A549 (cell line): Measurements from ENCODE around the gene OR6Q1. TPM values are rescaled to one million over a fixed set of nuclear protein-coding genes. Genes with fewer than 3 reads are reported as not detected.

Experiments used
- ATAC-seq, 2 experiments: fragments of 200-7000 bp in 1 of 2; fragments of >200 bp in 1 of 2; cut with Nextera tagmentation in 1 of 2; cut with Tn5 transposase in 1 of 2; 3 replicates each; pipeline versions ENCODE4 v1.8.0 to v1.9.1; 2018 to 2020; ENCODE audit warnings: mild to moderate bottlenecking in 1 of 2, moderate library complexity in 1 of 2
- CTCF ChIA-PET: fragments of 300-600 bp; sonication (Branson Sonifier 250); formaldehyde crosslinking; extraction: SDS; loops from one replicate; lab custom pipeline; 2021; ENCODE audit warnings: antibody characterized with exemption, inconsistent platforms; lab: Yijun Ruan, JAX
- POLR2A ChIA-PET: fragments of 350-600 bp; formaldehyde crosslinking; extraction: SDS; loops from one replicate; lab custom pipeline; 2021; ENCODE audit warnings: antibody characterized with exemption, inconsistent platforms; lab: Yijun Ruan, JAX
- DNase-seq, 2 experiments: peaks; one replicate each; pipeline versions ENCODE4 v3.0.0 to v3.0.0-alpha.2; 2011 to 2016; ENCODE audit warnings: low read depth in 1 of 2, low spot score in 1 of 2
- FAIRE-seq: peaks from 2 replicates; lab custom pipeline; 2011; peaks lifted over from hg19 to GRCh38; lab: Jason Lieb, UNC
- H3K27ac ChIP-seq, 2 experiments: fragments of >200 bp; sonication (Bioruptor Twin); formaldehyde crosslinking; 3 replicates each; pipeline ENCODE4 v1.5.1; 2016 to 2017
- H3K4me1 ChIP-seq: fragments of >200 bp; sonication (Bioruptor Twin); formaldehyde crosslinking; 3 replicates; pipeline ENCODE4 v1.6.1; 2016
- H3K4me2 ChIP-seq: fragments of >200 bp; sonication (Bioruptor Twin); formaldehyde crosslinking; 3 replicates; pipeline ENCODE4 v1.6.1; 2016
- H3K4me3 ChIP-seq: fragments of >200 bp; sonication (Bioruptor Twin); formaldehyde crosslinking; 3 replicates; pipeline ENCODE4 v1.5.1; 2016
- H3K9me3 ChIP-seq: fragments of >200 bp; sonication (Bioruptor Twin); formaldehyde crosslinking; 3 replicates; pipeline ENCODE4 v1.6.1; 2016
- CEBPB ChIP-seq, 2 experiments: fragments of >200 bp in 1 of 2; sonication (Bioruptor Twin) in 1 of 2; formaldehyde crosslinking in 1 of 2; IDR thresholded peaks; 2 replicates each; pipeline ENCODE4 v1.6.1; 2012 to 2016
- CHD2 ChIP-seq: fragments of 150-350 bp; IDR thresholded peaks from 2 replicates; pipeline ENCODE4 v1.6.1; 2014; ENCODE audit warnings: low read length; ENCODE audit not compliant: partially characterized antibody
- EHF ChIP-seq: fragments of 250-450 bp; sonication (Bioruptor Pico); IDR thresholded peaks from 2 replicates; pipeline ENCODE4 v1.5.0; 2020; ENCODE audit warnings: mild to moderate bottlenecking
- EP300 ChIP-seq, 2 experiments: fragments of >200 bp; sonication (Bioruptor Twin); formaldehyde crosslinking; IDR thresholded peaks; 2 replicates in 1 of 2; 3 replicates in 1 of 2; pipeline ENCODE4 v1.6.1; 2016 to 2017
- GATA3 ChIP-seq: IDR thresholded peaks from 2 replicates; pipeline ENCODE4 v1.6.1; 2012; ENCODE audit warnings: borderline replicate concordance
- HDAC2 ChIP-seq: fragments of 200-600 bp; sonication (generic); IDR thresholded peaks from 2 replicates; pipeline ENCODE4 v1.6.1; 2016
- HOXB13 ChIP-seq: fragments of 250-450 bp; sonication (Bioruptor Pico); IDR thresholded peaks from 2 replicates; pipeline ENCODE4 v1.5.0; 2020; ENCODE audit warnings: low read depth, mild to moderate bottlenecking, moderate library complexity
- KDM1A ChIP-seq: fragments of 200-600 bp; sonication (generic); IDR thresholded peaks from 2 replicates; pipeline ENCODE4 v1.6.1; 2016; ENCODE audit warnings: low read depth, mild to moderate bottlenecking
- KDM5A ChIP-seq: fragments of 200-600 bp; sonication (generic); IDR thresholded peaks from 2 replicates; pipeline ENCODE4 v1.6.1; 2016; ENCODE audit warnings: antibody characterized with exemption, mild to moderate bottlenecking
- MAFK ChIP-seq: fragments of 450-650 bp; IDR thresholded peaks from 2 replicates; pipeline ENCODE4 v1.6.1; 2014; ENCODE audit not compliant: partially characterized antibody
- MAZ ChIP-seq: fragments of 150-350 bp; IDR thresholded peaks from 2 replicates; pipeline ENCODE4 v1.6.1; 2014; ENCODE audit warnings: antibody characterized with exemption, low read depth, low read length, borderline replicate concordance
- MYC ChIP-seq: IDR thresholded peaks from 2 replicates; pipeline ENCODE4 v1.6.1; 2012; ENCODE audit warnings: mild to moderate bottlenecking, inconsistent platforms, low read length, improper control_type of control experiment, borderline replicate concordance
- NR3C1 ChIP-seq: fragments of >200 bp; sonication (Bioruptor Twin); formaldehyde crosslinking; IDR thresholded peaks from 3 replicates; pipeline ENCODE4 v1.6.1; 2017
- POLR2A ChIP-seq: IDR thresholded peaks from 2 replicates; pipeline ENCODE4 v1.6.1; 2012; ENCODE audit warnings: mild to moderate bottlenecking, low read length
- RAD21 ChIP-seq, 2 experiments: fragments of >200 bp in 1 of 2; sonication (Bioruptor Twin) in 1 of 2; formaldehyde crosslinking in 1 of 2; IDR thresholded peaks in 1 of 2; conservative IDR thresholded peaks in 1 of 2; 2 replicates in 1 of 2; 3 replicates in 1 of 2; pipeline ENCODE4 v1.6.1; 2012 to 2018; ENCODE audit warnings: inconsistent platforms in 1 of 2
- RARB ChIP-seq: fragments of 250-450 bp; sonication (Bioruptor Pico); IDR thresholded peaks from 2 replicates; pipeline ENCODE4 v1.8.0; 2021; ENCODE audit warnings: mild to moderate bottlenecking, moderate library complexity
- RCOR1 ChIP-seq: fragments of 150-350 bp; IDR thresholded peaks from 2 replicates; pipeline ENCODE4 v1.6.1; 2014; ENCODE audit warnings: antibody characterized with exemption, low read length, low read depth
- RFX5 ChIP-seq: fragments of 450-650 bp; IDR thresholded peaks from 2 replicates; pipeline ENCODE4 v1.7.1; 2014; ENCODE audit warnings: antibody characterized with exemption, mild to moderate bottlenecking, moderate library complexity
- SREBF2 ChIP-seq: fragments of 450-650 bp; IDR thresholded peaks from 2 replicates; pipeline ENCODE4 v1.6.1; 2014; ENCODE audit warnings: mild to moderate bottlenecking, moderate library complexity
- TP53 ChIP-seq: fragments of 250-450 bp; sonication (Bioruptor Pico); IDR thresholded peaks from 2 replicates; pipeline ENCODE4 v1.5.0; 2021; ENCODE audit warnings: mild to moderate bottlenecking, moderate library complexity
- USF2 ChIP-seq: fragments of 450-650 bp; IDR thresholded peaks from 2 replicates; pipeline ENCODE4 v1.6.1; 2014; ENCODE audit warnings: antibody characterized with exemption
- ZNF302 ChIP-seq: fragments of 250-450 bp; sonication (Bioruptor Pico); IDR thresholded peaks from 2 replicates; pipeline ENCODE4 v1.9.0; 2021; ENCODE audit warnings: inconsistent platforms, mild to moderate bottlenecking, moderate library complexity
- ZSCAN20 ChIP-seq: fragments of 250-450 bp; sonication (Bioruptor Pico); IDR thresholded peaks from 2 replicates; pipeline ENCODE4 v1.8.0; 2022; ENCODE audit warnings: mild to moderate bottlenecking, moderate library complexity
- WGBS: methylation state at CpG from one replicate; pipeline ENCODE4 v1.1.6; 2017; ENCODE audit errors: missing lambda C conversion rate; 5-methylcytosine and 5-hydroxymethylcytosine counted together
- polyA plus RNA-seq, 4 experiments: library from polyadenylated mRNA; depleted of rRNA in 3 of 4; stranded (reverse); fragments of >200 nt; fragmentation: RNase III in 1 of 4; extraction: RNeasy Plus Mini Kit Qiagen cat#74134 plus additional on column Dnase treatment in 1 of 4; gene quantifications; 2 replicates in 3 of 4; 3 replicates in 1 of 4; pipeline ENCODE4 v1.2.3, GENCODE V29; 2011 to 2017
- TF ChIP-seq, protein P1 (sequence below): fragments of >200 bp; sonication (Bioruptor Twin); formaldehyde crosslinking; IDR thresholded peaks from 3 replicates; pipeline ENCODE4 v1.5.1; 2016
- TF ChIP-seq, protein P2 (sequence below): fragments of 250-450 bp; sonication (Bioruptor Pico); IDR thresholded peaks from 2 replicates; pipeline ENCODE4 v1.5.0; 2020; ENCODE audit warnings: low read depth, mild to moderate bottlenecking, moderate library complexity

Gene OR6Q1
- polyA plus RNA-seq, 2 of the 4 experiments (the other 2 are of a cell fraction), result not detected

DNA sequence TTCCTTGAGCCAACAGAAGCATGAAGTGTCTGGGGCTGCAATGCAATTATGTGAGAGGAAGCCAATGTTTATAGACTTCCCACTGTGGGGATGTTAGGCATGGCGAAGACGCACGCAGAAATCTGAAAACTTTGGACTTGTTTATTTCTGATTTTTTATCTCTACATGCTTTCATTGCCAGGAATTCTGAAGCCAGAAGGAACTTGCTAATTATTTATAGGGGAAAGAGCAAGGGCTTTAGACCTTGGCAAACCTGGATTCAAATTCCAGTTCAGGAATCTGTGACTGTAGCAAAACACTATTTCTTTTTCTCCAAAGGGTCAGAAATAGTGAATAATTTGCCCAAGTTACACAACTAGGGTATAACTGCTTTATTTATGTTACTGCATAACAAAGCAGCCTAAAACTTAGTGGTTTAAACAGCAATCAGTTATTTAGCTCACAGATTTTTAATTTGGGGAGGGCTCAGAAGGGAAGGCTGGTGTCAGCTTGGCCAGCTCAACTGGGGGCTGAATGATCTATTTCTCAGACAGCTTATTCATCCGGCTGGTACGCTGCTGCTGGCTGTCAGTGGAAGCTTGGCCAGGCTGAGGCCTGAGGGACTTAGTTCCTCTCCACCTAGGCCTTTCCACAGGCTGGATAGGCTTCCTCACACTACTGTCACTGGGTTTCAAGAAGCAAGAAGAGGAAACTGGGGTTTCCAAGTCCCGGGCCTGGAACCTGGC lies 1.9 kb upstream of the OR6Q1 start:
- H3K4me2 ChIP-seq, result no peak overlapping the region
- no peak for DNase-seq
- 45% methylated on average over 6 of the region's 6 CpGs for WGBS
- ATAC-seq, result no peak
- TF ChIP-seq EHF (CRISPR knock-in tag) (no peak), USF2 (no peak), EP300 (IDR thresholded peaks at IDR 0.05) (no peak), ZSCAN20 (CRISPR knock-in tag) (no peak), ZNF302 (no peak), RCOR1 (no peak)
- TF ChIP-seq, protein P1, sequence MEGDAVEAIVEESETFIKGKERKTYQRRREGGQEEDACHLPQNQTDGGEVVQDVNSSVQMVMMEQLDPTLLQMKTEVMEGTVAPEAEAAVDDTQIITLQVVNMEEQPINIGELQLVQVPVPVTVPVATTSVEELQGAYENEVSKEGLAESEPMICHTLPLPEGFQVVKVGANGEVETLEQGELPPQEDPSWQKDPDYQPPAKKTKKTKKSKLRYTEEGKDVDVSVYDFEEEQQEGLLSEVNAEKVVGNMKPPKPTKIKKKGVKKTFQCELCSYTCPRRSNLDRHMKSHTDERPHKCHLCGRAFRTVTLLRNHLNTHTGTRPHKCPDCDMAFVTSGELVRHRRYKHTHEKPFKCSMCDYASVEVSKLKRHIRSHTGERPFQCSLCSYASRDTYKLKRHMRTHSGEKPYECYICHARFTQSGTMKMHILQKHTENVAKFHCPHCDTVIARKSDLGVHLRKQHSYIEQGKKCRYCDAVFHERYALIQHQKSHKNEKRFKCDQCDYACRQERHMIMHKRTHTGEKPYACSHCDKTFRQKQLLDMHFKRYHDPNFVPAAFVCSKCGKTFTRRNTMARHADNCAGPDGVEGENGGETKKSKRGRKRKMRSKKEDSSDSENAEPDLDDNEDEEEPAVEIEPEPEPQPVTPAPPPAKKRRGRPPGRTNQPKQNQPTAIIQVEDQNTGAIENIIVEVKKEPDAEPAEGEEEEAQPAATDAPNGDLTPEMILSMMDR, result no peak
- H3K4me1 ChIP-seq, result no peaks in the 10 kb centered on the region
- H3K4me3 ChIP-seq, result no peak overlapping the region
- H3K27ac ChIP-seq, result no peak overlapping the region
- FAIRE-seq, result no peak
- POLR2A ChIA-PET, result no interaction called here
- CTCF ChIA-PET, result interaction anchor here (0.9 kb wide), 1 partner anchor 15 kb away, joined by 3 read pairs; no protein-coding TSS in a partner anchor
- no peaks in the 10 kb centered on the region for H3K9me3 ChIP-seq

GRCh38 chr11:58034471-58034870 lies 3.7 kb downstream of the OR6Q1 start:
- no peak for FAIRE-seq

GRCh38 chr11:58039589-58039988 lies 8.8 kb downstream of the OR6Q1 start:
- DNase-seq (no peak), FAIRE-seq (no peak), ATAC-seq (no peak)
- POLR2A ChIA-PET, result no interaction called here
- Histone ChIP-seq H3K9me3 (no peaks in the 10 kb centered on the region; the same call in 2 of the 3 replicates), H3K27ac (no peak overlapping the region), H3K4me3 (no peak overlapping the region), H3K4me1 (no peaks in the 10 kb centered on the region), H3K4me2 (no peak overlapping the region)
- CTCF ChIA-PET, result no interaction called here
- TF ChIP-seq CHD2 (no peak), RFX5 (no peak), MAZ (no peak), HDAC2 (no peak), MYC (no peak), HOXB13 (CRISPR knock-in tag) (no peak), USF2 (no peak), ZNF302 (no peak), KDM5A (no peak)
- TF ChIP-seq, protein P1, result no peak

More at GRCh38 chr11:58034471-58034870, 3.7 kb downstream of the OR6Q1 start:
- no peak for DNase-seq
- ATAC-seq, result no peak
- H3K4me1 ChIP-seq, result no peaks in the 10 kb centered on the region
- WGBS, result 40% methylated on average over 2 of the region's 2 CpGs
- no peak overlapping the region for H3K4me3 ChIP-seq
- TF ChIP-seq RAD21 (conservative IDR thresholded peaks at IDR 0.05 in 1 of 2, IDR thresholded peaks at IDR 0.05 in 1 of 2), result no peak
- no peak for TF ChIP-seq RCOR1
- no peak for TF ChIP-seq KDM1A
- TF ChIP-seq, protein P2, sequence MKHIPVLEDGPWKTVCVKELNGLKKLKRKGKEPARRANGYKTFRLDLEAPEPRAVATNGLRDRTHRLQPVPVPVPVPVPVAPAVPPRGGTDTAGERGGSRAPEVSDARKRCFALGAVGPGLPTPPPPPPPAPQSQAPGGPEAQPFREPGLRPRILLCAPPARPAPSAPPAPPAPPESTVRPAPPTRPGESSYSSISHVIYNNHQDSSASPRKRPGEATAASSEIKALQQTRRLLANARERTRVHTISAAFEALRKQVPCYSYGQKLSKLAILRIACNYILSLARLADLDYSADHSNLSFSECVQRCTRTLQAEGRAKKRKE (CRISPR knock-in tag), result no peak
- TF ChIP-seq NR3C1, result no peak
- no peak for TF ChIP-seq ZNF302
- TF ChIP-seq TP53, result no peak
- TF ChIP-seq GATA3, result no peak
- TF ChIP-seq MAFK, result no peak
- no peak for TF ChIP-seq HDAC2
- no peak for TF ChIP-seq EP300 (IDR thresholded peaks at IDR 0.05)
- TF ChIP-seq SREBF2, result no peak
- no peak for TF ChIP-seq POLR2A
- TF ChIP-seq ZSCAN20 (CRISPR knock-in tag), result no peak
- TF ChIP-seq RARB (CRISPR knock-in tag), result no peak
- TF ChIP-seq HOXB13 (CRISPR knock-in tag), result no peak
- TF ChIP-seq CEBPB (IDR thresholded peaks at IDR 0.05), result no peak
- POLR2A ChIA-PET, result no interaction called here
- no peaks in the 10 kb centered on the region; the same call in 2 of the 3 replicates for H3K9me3 ChIP-seq
- no peak overlapping the region for H3K4me2 ChIP-seq
- CTCF ChIA-PET, result no interaction called here
- no peak overlapping the region for H3K27ac ChIP-seq
